NCI-H82 (cell line): ENCODE data around the gene CERT1.
"Not testable (repeated sequence)": the region's sequence is repeated elsewhere in the genome, so short reads cannot be mapped to it uniquely, and the experiment has no call there.

Experiments
- DNase-seq: peaks from one replicate; lab custom pipeline; 2025; lab: John Stamatoyannopoulos, UW

CERT1 gene, protein sequence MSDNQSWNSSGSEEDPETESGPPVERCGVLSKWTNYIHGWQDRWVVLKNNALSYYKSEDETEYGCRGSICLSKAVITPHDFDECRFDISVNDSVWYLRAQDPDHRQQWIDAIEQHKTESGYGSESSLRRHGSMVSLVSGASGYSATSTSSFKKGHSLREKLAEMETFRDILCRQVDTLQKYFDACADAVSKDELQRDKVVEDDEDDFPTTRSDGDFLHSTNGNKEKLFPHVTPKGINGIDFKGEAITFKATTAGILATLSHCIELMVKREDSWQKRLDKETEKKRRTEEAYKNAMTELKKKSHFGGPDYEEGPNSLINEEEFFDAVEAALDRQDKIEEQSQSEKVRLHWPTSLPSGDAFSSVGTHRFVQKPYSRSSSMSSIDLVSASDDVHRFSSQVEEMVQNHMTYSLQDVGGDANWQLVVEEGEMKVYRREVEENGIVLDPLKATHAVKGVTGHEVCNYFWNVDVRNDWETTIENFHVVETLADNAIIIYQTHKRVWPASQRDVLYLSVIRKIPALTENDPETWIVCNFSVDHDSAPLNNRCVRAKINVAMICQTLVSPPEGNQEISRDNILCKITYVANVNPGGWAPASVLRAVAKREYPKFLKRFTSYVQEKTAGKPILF

DNA sequence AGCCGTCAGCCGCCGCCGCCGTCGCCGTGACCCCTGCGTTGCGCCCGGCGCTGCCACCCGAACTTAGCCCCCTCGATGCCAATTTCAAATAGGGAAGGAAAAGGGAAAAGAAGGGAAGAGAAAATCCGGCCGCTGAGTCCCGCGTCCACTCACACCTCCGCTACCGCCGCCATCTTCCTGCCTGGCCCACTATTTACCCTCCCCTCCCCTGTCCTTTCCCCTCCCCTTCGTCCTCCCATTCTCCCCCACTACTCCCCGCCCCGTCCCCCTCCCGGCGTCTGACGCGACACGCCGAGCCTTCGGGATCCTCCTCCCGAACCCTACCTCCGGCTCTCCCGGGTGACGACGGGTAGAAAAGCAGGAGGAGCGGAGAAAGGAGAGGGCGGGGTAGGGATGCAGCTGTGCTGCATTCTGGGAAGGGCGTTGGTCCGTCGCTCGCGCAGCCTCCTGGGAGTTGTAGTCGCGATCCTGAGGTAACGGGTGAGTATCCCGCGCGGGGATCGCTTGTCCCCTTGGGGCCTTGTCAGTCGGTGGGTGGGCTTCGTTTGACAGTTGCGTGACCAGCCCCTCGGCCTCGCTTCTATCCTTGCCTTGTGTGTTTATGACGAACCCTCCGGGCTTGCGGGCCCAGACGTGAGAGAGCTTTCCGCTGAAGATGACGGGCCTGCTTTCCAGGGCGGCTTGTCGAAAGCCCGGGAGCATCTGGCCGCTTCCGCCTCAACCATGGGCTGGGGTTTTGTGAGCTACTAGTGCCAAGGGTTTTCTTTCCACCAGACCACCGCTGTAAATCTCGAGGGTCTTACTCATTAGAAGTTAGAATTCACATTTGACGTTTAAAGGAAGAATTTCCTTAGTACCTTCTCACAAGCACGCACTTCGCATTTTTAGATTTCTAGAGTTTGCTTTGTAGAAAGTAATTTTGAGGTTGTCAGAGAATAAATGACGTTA lies at the start of gene CERT1, which contains the start of gene POLK:
Gene CERT1, minus strand, starts transcription at position 195 of the 948 bp plus-strand sequence. CDS start 422 bp downstream, outside the sequence.
Gene POLK, plus strand, starts transcription at position 457 of the 948 bp plus-strand sequence.
- DNase-seq = peak; percentile 98

DNA sequence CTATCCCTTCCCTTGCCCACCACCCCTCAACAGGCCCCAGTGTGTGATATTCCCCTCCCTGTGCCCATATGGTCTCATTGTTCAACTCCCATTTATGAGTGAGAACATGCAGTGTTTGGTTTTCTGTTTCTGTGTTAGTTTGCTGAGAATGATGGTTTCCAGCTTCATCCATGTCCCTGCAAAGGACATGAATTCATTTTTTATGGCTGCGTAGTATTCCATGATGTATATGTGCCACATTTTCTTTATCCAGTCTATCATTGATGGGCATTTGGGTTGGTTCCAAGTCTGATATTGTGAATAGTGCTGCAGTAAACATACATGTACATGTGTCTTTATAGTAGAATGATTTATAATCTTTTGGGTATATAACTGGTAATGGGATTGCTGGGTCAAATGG lies 49.2 kb upstream of the CERT1 start:
- not testable (repeated sequence) for DNase-seq

DNA sequence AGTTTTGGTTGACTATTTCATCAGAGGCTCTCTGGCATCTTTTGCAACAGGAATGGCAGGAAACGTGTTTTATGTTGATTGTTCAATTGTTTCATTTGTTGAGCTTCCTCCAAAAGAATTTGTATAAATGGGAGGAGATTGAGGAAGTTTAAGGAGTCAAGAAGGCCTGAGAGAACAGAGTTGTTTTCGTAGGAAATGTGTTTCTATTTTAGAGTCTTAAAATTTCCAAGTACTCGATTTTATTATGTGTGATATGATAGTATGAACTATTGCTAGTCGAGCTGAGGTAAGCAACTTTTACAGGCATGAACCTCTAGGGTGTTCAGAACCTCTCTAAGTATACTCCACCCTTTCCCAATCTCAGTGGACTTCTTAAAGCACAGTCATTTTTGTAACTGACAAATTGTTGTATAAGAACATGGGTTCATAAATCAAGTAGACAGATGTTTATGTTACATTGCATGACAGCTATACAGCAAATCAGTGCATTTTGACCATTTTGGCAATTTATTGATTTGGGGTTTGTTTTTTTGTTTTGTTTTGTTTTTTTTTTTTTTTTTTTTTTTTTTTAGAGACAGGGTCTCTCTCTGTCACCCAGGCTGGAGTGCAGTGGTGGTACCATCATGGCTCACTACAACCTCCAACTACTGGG lies 47.7 kb upstream of the CERT1 start:
- DNase-seq = no peak

DNA sequence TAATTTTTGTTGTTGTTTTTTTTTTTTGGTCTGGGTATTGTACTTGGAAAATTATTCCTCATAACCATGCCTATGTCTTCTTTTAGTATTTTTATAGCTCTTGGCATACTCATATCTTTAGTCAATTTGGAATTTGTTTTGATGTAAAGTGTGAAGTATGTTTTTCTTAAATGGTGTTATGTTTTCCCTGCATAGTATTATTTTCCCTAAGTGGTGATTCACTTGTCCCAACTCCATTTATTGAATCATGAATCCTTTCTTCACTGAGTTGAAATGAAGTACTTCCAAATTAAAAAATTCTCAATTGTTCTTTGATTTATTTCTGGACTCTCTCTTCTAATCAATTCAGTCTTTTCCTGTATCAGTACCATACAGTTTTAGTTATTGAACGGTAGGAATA lies 46.8 kb upstream of the CERT1 start:
- no peak for DNase-seq

DNA sequence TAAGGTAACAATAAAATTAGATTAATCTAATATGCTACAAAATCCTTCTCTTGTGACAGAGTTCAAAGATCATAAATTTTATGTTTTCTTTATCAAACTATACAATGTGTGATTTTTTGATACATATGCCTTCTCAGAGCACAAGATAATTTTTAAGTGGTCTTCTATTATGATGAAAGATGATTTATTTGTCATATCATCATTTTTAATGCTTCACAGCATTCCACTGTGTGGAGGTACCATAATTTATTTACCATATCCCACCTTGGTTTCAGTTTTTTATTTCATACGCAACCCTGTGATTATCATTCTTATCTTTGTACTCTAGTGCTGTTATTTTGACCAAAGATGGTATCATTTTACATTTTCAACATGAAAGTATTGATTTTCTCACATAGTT lies 41.9 kb upstream of the CERT1 start:
- no peak for DNase-seq

DNA sequence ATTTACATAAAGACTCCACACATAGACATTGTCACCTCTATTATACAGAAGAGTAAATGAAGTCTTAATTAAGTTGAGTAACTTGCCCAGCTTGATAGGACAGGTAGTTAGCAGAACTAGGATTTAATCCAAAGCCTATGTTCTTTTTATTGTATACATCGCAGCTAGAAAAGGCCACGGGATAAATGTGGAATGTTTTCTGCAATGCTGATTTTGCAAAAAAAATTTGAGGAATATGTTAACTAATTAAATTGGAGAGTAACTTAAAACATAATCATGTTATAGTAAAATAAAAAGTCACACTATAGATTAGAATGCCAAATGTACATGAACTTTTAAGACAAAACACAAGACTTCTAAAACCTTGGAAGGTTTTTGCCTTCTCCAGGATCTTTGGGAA lies 41.3 kb upstream of the CERT1 start:
- DNase-seq = no peak

DNA sequence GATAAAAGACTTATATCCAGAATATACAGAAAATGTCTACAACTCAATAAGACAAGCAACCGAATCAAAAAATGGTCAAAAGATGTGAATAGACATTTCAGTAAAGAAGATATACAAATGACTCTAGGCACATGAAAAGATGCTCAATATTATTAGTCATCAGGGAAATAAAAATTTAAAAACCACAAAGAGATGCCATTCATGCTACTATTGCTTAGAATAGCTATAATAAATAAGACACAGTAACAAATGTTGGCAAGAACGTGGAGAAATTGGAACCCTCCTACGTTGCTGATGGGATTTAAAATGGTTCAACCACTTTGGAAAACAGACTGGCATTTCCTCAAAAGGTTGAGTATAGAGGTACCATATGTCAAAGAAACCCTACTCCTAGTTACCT lies 40.0 kb upstream of the CERT1 start:
- no peak for DNase-seq

DNA sequence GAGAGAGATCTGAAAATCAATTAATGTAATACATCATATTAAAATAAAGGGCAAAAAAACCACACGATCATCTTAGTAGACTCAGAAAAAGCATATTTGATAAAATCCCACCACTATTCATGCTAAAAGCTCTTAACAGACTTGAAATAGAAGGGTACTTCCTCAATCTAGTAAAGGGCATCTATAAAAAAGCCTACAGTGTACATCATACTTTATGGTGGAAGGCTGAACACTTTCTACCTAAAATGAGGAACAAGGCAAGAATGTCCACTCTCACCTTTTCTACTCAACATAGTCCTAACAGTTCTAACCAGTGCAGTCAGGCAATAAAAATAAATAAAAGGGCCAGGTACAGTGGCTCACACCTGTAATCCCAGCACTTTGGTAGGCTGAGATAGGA lies 39.2 kb upstream of the CERT1 start:
- no peak for DNase-seq

DNA sequence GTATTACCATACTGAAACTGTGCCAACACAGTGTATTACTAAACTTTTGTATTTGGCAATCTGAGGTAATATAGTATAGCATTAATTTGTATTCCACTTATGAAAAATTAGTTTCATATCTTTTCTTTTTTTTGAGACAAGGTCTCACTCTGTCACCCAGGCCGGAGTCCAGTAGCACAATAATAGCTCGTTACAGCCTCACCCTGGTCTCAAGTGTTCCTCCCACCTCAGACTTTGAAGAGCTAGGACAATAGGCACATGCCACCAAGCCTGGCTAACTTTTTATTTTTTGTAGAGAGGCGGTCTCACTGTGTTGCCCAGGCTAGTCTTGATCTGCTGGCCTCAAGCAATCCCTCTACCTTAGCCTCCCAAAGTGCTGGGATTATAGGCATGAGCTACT lies 36.4 kb upstream of the CERT1 start:
- DNase-seq = no peak

DNA sequence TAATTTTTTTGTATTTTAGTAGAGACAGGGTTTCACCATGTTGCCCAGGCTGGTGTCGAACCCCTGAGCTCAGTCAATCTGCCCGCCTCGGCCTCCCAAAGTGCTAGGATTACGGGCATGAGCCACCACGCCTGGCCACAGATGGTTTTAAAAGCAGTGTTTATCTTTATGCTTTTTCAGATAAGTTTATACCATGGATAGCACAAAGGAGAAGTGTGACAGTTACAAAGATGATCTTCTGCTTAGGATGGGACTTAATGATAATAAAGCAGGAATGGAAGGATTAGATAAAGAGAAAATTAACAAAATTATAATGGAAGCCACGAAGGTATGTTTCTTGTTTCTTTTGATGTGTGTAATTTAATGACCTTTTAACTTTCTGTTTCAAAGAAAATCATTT lies 35.4 kb upstream of the CERT1 start:
- DNase-seq = no peak

DNA sequence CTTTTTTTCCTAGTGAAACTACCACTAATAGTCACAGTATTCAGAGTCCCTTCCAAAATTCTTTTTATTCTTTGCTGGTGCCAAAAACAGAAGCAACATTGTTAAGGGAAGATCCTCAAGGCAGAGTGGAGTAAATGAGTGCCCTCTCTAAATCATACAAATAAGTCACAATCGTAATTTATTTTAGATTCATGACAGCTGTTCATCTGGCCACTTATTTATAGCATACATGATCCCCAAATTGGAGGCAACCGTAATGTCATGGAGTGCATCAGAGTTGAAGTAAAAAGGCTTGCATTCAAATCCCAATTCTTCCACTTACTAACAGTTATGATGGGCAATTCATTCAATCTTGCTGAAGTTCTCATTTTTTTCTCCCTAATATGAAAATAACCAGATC lies 33.7 kb upstream of the CERT1 start:
- no peak for DNase-seq

DNA sequence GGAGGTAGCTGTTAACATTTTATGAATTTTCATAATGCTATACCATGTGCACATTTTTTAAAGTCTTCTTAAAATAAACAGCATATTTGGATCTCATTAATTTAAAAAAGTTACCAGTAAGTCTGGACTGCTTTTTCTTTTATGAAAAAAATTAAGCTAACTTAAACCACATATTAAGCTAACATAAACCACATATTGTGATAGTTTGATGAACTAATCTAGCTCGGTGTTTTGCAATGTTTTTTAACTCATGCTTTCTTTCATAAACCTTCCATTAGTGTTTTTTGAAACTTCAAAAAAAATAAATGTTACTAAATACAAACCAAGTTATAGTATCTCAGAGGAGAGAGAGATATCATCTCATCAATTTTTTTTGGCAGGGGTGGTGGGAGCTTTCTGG lies 26.8 kb upstream of the CERT1 start:
- DNase-seq = no peak

DNA sequence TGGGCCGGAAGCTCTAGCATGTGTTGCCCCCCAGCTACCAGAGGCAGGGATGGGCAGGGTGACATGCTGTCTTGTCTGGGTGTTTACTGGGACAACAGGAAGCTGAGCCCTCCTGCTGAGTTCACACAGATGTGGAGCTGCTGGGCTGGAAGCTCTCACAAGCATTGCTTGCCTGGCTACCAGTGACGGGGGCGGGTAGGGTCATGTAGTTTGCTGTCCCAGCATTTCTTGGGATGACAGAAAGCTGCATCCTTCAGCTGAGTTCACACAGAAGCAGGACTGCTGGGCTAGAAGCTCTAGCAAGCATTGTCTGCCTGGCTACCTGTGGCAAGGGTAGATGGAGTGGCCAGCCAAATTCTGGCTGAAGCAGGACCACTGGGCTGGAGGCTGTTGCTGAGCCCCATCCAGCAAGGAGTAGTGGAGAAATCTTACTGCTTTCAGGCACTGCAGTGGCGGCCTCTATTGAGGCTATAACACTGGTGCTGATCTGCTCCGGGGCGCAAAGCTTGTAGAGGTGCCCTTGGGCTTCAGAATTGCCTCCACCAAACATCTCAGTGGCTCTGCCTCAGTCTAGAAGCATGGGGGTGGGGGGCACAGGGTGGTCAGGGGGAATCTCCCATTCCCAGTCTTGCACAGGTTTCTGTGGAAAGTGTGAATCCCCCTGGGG lies 25.4 kb upstream of the CERT1 start:
- DNase-seq = no peak

DNA sequence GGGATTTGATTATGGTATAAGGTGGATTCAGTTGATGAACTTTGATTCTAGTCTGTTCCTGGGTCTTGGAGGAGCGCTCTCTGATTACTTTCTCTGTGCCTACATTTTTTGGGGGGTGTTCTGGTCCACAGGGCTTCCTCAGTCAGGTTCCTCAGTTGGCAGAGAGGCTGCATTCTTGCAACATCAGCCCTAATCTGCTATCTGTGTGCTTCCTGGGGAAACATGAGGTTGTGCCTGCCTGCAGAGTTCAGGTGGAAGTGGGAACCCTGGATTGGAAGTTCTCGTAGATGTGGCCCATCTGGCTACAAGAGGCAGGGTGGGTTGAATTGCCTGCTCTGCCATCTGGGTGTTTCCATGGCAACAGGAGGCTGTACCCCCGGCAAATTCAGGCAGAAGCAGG lies 24.7 kb upstream of the CERT1 start:
- DNase-seq = no peak

DNA sequence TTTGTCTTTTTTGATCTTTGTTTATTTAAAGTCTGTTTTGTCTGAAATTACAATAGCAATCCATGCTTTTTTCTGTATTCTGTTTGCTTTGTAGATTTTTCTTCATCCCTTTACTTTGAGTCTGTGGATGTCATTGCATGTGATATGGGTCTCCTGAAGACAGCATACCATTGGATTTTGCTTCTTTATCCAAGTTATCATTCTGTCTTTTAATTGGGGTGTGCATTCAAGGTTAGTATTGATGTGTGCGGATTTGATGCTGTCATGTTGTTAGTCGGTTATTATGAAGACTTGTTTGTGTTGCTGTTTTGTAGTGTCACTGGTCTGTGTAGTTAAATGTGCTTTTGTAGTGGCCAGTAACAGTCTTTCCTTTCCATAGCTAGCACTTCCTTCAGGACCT lies 23.3 kb upstream of the CERT1 start:
- no peak for DNase-seq

DNA sequence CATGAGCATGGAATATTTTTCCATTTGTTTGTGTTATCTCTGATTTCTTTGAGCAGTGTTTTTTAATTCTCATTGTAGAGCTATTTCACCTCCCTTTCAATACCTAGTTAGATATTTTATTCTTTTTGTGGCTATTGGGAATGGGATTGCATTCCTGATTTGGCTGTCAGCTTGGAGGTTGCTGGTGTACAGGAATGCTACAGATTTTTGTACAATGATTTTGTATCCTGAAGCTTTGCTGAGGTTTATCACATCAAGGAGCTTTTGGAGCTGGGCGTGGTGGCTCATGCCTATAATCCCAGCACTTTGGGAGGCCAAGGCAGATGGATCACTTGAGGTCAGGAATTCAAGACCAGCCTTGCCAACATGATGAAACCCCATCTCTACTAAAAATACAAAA lies 22.3 kb upstream of the CERT1 start:
- not testable (repeated sequence) for DNase-seq

DNA sequence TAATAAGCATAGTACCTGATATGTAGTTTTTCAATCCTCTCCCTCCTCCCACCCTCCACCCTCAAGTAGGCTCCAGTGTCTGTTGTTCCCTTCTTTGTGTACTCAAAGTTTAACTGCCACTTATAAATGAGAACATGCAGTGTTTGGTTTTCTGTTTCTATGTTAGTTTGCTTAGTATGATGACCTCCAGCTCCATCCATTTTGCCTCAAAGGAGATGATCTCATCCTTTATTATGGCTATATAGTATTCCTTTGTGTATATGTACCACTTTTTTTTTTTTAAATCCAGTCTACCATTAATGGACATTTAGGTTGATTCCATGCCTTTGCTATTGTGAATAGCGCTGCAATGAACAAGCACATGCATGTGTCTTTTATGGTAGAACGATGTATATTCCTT lies 20.8 kb upstream of the CERT1 start:
- no peak for DNase-seq

DNA sequence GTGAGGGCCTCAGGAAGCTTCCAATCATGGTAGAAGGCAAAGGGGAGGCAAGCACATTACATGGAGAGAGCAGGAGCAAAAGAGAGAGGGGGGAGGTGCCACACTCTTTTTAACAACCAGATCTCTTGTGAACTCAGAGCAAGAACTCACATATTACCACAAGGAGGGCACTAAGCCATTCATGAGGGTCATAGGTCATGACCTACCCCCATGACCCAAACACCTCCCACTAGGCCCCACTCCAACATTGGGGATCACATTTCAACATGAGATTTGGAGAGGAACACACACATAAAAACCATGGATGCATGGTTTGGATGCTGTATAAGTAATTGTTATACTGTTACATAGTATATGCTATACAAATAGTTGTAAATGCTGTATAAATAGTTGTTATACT lies 17.8 kb upstream of the CERT1 start:
- DNase-seq = no peak

DNA sequence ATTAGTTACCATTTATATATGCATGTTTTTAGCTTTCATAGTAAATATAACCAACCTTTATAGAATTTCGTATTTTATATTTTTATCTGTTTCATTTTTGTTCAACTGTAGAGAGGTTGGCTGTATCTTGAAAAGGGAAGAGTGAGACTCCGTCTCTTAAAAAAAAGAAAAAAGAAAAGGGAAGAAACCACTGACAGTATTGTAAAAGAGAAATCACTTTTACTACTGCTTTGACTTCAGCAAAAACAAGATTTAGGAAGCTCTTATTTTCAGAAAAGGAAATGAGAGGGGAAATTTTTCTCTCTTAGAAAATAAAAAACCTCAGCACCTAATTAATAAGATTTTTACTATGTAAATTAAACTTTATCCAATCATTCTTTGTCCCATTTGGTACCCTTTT lies 14.6 kb upstream of the CERT1 start:
- DNase-seq = no peak

DNA sequence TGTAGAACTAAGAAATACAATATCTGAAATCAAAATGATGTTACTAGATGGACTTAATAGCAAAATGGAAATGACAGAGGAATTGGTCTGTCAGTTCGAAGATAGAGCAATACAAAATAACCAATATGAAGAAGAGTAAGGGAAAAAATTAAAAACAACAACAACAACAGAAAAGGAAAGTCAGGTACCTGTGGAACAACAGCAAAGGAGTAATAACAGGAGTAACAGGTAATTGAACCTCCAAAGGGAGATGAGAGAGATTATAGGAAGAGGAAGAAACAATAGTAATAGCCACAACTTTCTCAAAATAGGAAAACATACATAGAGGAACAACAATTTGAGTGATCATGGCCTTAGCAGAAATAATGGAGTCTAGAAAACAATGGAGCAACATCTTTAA lies 13.9 kb upstream of the CERT1 start:
- no peak for DNase-seq

DNA sequence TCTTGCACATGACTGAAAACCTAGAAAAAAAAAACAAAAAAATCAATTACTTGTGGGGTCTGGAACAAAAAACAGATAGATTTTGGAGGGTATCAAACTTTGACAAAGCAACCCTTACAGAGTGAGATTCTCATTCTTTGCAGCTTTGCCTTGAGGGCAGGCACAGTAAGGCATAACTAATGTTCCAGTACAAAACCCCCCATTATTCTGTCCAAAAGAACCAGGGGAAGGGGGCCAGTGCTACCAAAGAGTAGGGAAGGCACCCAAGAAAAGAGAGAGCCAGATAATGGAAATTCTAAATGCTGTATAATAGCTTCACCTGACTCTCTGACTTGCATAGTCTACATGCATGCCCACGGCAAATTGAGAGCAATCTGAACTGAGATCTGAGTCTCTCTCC lies 13.2 kb upstream of the CERT1 start:
- DNase-seq = no peak

DNA sequence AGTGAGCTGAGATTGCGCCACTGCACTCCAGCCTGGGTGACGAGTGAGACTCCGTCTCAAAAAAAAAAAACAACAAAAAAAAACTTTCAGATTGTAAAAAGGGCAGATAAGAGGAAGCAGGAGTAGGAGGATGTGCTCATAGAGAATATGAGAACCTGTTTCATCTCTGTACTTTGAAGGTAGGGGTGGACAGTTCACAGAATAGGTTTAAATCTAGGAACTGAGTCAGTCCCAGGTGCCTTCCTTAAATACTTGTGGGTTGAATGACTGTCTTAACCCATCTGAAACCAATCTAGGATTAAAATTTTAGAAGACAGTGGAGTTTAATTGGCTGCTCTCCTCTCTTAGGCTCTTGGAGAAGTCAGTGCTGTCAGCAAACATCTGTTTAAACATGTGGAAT lies 12.6 kb upstream of the CERT1 start:
- no peak for DNase-seq
